Measurements from ENCODE around the gene SETD6. TPM values are rescaled to one million over a fixed set of nuclear protein-coding genes. Genes with fewer than 3 reads are reported as not detected.
A peak's percentile ranks its signal among the peaks of the same experiment; 100 is the strongest.

Gene SETD6
- total and polyA plus RNA-seq, 9 of the 15 experiments (the other 6 are each of a cell fraction or from before 2014, with no cell fraction given), result 9.2 to 40.9 (median 19.8) TPM

GRCh38 chr16:58471209-58471975 lies 43.9 kb upstream of the SETD6 start:
- Histone ChIP-seq H3K9me1 (ENCODE audit: control insufficient read depth, insufficient read depth, low read length) (no peaks in the 10 kb centered on the region), H3K4me1 (replicated peaks in 1 of 2; ENCODE audit: control insufficient read depth in 2 of 2, insufficient read depth in 2 of 2, low read length in 2 of 2) (no peaks in the 10 kb centered on the region), H3K4me2 (ENCODE audit: insufficient read depth, low read length) (no peak overlapping the region), H4K20me1 (replicated peaks; ENCODE audit: control insufficient read depth, insufficient read depth, low read length) (peaks cover 6% of the 10 kb centered on the region; the same call in 1 of the 2 replicates), H3K4me3 (no peak overlapping the region), H3K36me3 (ENCODE audit: control insufficient read depth, insufficient read depth, low read length) (no peaks in the 10 kb centered on the region), H3K9ac (ENCODE audit: insufficient read depth in 1 of 2, low read depth in 2 of 2, low read length in 2 of 2) (0 out of 4 replicates have a peak overlapping the region, but pooled peaks of 1 of the 2 experiments have one; percentile 58), H3K27me3 (ENCODE audit: control insufficient read depth in 2 of 2, insufficient read depth in 2 of 2, low read length in 2 of 2) (peaks cover 20 to 37% of the 10 kb centered on the region in 2 experiments; a peak in 4 of 5 replicates), H2AFZ (ENCODE audit: low read depth, low read length) (no peak overlapping the region), H3K27ac (ENCODE audit: extremely low read depth, low read depth, low read length) (no peak overlapping the region), H3K79me2 (ENCODE audit: control insufficient read depth, insufficient read depth, low read length) (no peaks in the 10 kb centered on the region), H3K9me3 (replicated peaks; ENCODE audit: control insufficient read depth, insufficient read depth, low read depth, low read length) (no peaks in the 10 kb centered on the region)
- DNase-seq (ENCODE audit: extremely low read depth in 1 of 4, low spot score in 3 of 4) (no peak), ATAC-seq (peak; percentile 38; the same call in 2 of the 3 replicates), FAIRE-seq (no peak)
- ChIA-PET CTCF (ENCODE audit: low intra/inter-chr PET ratio) (no interaction called here), POLR2A (interaction anchor here (0.9 to 1.8 kb wide), 3 partner anchors 17 to 47 kb away, joined by 4 to 7 read pairs (median 5); no protein-coding TSS in a partner anchor)
- intact Hi-C loops (cut with micrococcal nuclease) (no loop called here), in situ Hi-C loops (cut with MboI) (no loop called here)
- WGBS (ENCODE audit: insufficient coverage, low coverage, missing lambda C conversion rate), result 2% methylated on average over 8 of the region's 10 CpGs
- no TSS peak for BruUV-seq (replicated peaks)
- no peak for TF ChIP-seq ZBTB33 (CRISPR knock-in tag; IDR thresholded peaks at IDR 0.05)
- no peak for TF ChIP-seq ZNF445 (CRISPR knock-in tag; IDR thresholded peaks at IDR 0.05; ENCODE audit: low read depth)
